Hepatocyte (in vitro differentiated cells): Measurements from ENCODE around the gene OR4D5. TPM values are rescaled to one million over a fixed set of nuclear protein-coding genes. Genes with fewer than 3 reads are reported as not detected.

ENCODE experiments used
- DNase-seq: peaks from one replicate; pipeline ENCODE4 v3.0.0-alpha.2; 2016; ENCODE audit warnings: low spot score
- H2AFZ ChIP-seq: fragments of 200-600 bp; sonication (generic); 2 replicates; pipeline ENCODE4 v1.6.0; 2016; ENCODE audit warnings: antibody characterized with exemption, mild to moderate bottlenecking
- H3K27ac ChIP-seq: fragments of 200-600 bp; sonication (generic); 2 replicates; pipeline ENCODE4 v1.5.1; 2016; ENCODE audit warnings: mild to moderate bottlenecking
- H3K27me3 ChIP-seq: fragments of 200-600 bp; sonication (generic); 2 replicates; pipeline ENCODE4 v1.6.1; 2016
- H3K36me3 ChIP-seq: fragments of 200-600 bp; sonication (generic); replicated peaks from 2 replicates; pipeline ENCODE4 v1.5.1; 2016; ENCODE audit warnings: low read depth; ENCODE audit not compliant: insufficient read depth
- H3K4me1 ChIP-seq: fragments of 200-600 bp; sonication (generic); 2 replicates; pipeline ENCODE4 v1.5.1; 2016; ENCODE audit warnings: mild to moderate bottlenecking, moderate library complexity; ENCODE audit not compliant: insufficient read depth
- H3K4me2 ChIP-seq: fragments of 200-600 bp; sonication (generic); 2 replicates; pipeline ENCODE4 v1.6.0; 2016
- H3K4me3 ChIP-seq: fragments of 200-600 bp; sonication (generic); 2 replicates; pipeline ENCODE4 v1.5.1; 2016; ENCODE audit warnings: mild to moderate bottlenecking
- H3K79me2 ChIP-seq: fragments of 200-600 bp; sonication (generic); 2 replicates; pipeline ENCODE4 v1.6.0; 2017; ENCODE audit warnings: mild to moderate bottlenecking
- H3K9me2 ChIP-seq: fragments of 200-600 bp; sonication (generic); replicated peaks from 2 replicates; pipeline ENCODE4 v1.6.0; 2017; ENCODE audit warnings: mild to moderate bottlenecking; ENCODE audit not compliant: insufficient read depth
- H3K9me3 ChIP-seq: fragments of 200-600 bp; sonication (generic); 2 replicates; pipeline ENCODE4 v1.5.1; 2016; ENCODE audit warnings: low read depth, mild to moderate bottlenecking
- H4K20me1 ChIP-seq: fragments of 200-600 bp; sonication (generic); 2 replicates; pipeline ENCODE4 v1.6.0; 2016; ENCODE audit warnings: mild to moderate bottlenecking; ENCODE audit not compliant: insufficient read depth, poor library complexity, severe bottlenecking
- CTCF ChIP-seq: fragments of 200-600 bp; sonication (generic); IDR thresholded peaks from 2 replicates; pipeline ENCODE4 v1.5.1; 2016; ENCODE audit warnings: antibody characterized with exemption, mild to moderate bottlenecking; ENCODE audit not compliant: poor library complexity
- EZH2 ChIP-seq: fragments of 200-600 bp; sonication (generic); IDR thresholded peaks from 2 replicates; pipeline ENCODE4 v1.6.1; 2016; ENCODE audit warnings: antibody characterized with exemption, mild to moderate bottlenecking, borderline replicate concordance
- EZH2phosphoT487 ChIP-seq: fragments of 200-600 bp; sonication (generic); IDR thresholded peaks from one replicate; pipeline ENCODE4 v1.6.1; 2018; ENCODE audit warnings: antibody characterized with exemption, mild to moderate bottlenecking, low read depth, moderate library complexity; ENCODE audit not compliant: unreplicated experiment, severe bottlenecking
- WGBS: methylation state at CpG from one replicate; pipeline ENCODE4 v1.1.6; 2016; ENCODE audit warnings: low lambda C conversion rate; ENCODE audit errors: missing lambda C conversion rate; 5-methylcytosine and 5-hydroxymethylcytosine counted together
- polyA plus RNA-seq: library from polyadenylated mRNA; unstranded; fragments of >200 nt; fragmentation: Nextera tagmentation; extraction: Ambion mirVana; gene quantifications from 2 replicates; pipeline ENCODE4 v1.2.1, GENCODE V29; 2016
- total RNA-seq: library from RNA; depleted of rRNA; stranded (reverse); fragments of >200 nt; gene quantifications from 2 replicates; pipeline ENCODE4 v1.2.3, GENCODE V29; 2014

Gene OR4D5
- total RNA-seq: 0.32 and 0.77 TPM in 2 replicates
- polyA plus RNA-seq: not detected in 2 replicates

GRCh38 chr11:123939317-123939716 is at the start of gene OR4D5:
OR4D5 (plus strand) TSS chr11:123939617; CDS start chr11:123939617, 0 bp downstream.
- TF ChIP-seq EZH2phosphoT487 (no peak), CTCF (no peak), EZH2 (no peak)
- no peak within 1 kb of the TSS for H3K4me3 ChIP-seq
- no peak for DNase-seq
- no peaks in the 10 kb centered on the region for H3K9me3 ChIP-seq
- no peaks in the 10 kb centered on the region for H4K20me1 ChIP-seq
- no peaks in the 10 kb centered on the region for H3K36me3 ChIP-seq
- no peak within 1 kb of the TSS for H2AFZ ChIP-seq
- no peak within 1 kb of the TSS for H3K27ac ChIP-seq
- no peaks in the 10 kb centered on the region for H3K27me3 ChIP-seq
- H3K4me2 ChIP-seq: no peak within 1 kb of the TSS
- no peaks in the 10 kb centered on the region for H3K79me2 ChIP-seq
- no peaks in the 10 kb centered on the region for H3K9me2 ChIP-seq
- H3K4me1 ChIP-seq: no peaks in the 10 kb centered on the region
- WGBS: 79% methylated on average over 1 of the region's 1 CpG

- Histone ChIP-seq H3K79me2 (no peaks in the 10 kb centered on the region), H2AFZ (no peak overlapping the region), H3K27me3 (no peaks in the 10 kb centered on the region), H3K4me2 (no peak overlapping the region), H3K36me3 (no peaks in the 10 kb centered on the region), H4K20me1 (no peaks in the 10 kb centered on the region), H3K27ac (no peak overlapping the region), H3K9me2 (no peaks in the 10 kb centered on the region), H3K4me3 (no peak overlapping the region), H3K9me3 (no peaks in the 10 kb centered on the region), H3K4me1 (no peaks in the 10 kb centered on the region)
- TF ChIP-seq CTCF: no peak
- TF ChIP-seq EZH2phosphoT487: no peak
- TF ChIP-seq EZH2: no peak
- no peak for DNase-seq
These were observed 47.4 kb upstream of the OR4D5 start for GRCh38 chr11:123892031-123892430.

GRCh38 chr11:123899792-123900191 is 39.6 kb upstream of the OR4D5 start:
- H3K9me2 ChIP-seq: no peaks in the 10 kb centered on the region
- no peak overlapping the region for H3K4me2 ChIP-seq
- no peaks in the 10 kb centered on the region for H3K27me3 ChIP-seq
- H3K36me3 ChIP-seq: no peaks in the 10 kb centered on the region
- H3K4me3 ChIP-seq: no peak overlapping the region
- no peaks in the 10 kb centered on the region for H3K9me3 ChIP-seq
- H4K20me1 ChIP-seq: no peaks in the 10 kb centered on the region
- no peak overlapping the region for H3K27ac ChIP-seq
- DNase-seq: no peak
- WGBS: 69% methylated on average over 3 of the region's 3 CpGs
- no peak overlapping the region for H2AFZ ChIP-seq
- no peak for TF ChIP-seq CTCF
- TF ChIP-seq EZH2: no peak
- no peak for TF ChIP-seq EZH2phosphoT487
- H3K79me2 ChIP-seq: no peaks in the 10 kb centered on the region
- H3K4me1 ChIP-seq: no peaks in the 10 kb centered on the region

GRCh38 chr11:123901867-123902266 is 37.5 kb upstream of the OR4D5 start, which contains the start of gene OR8D4:
OR8D4 (plus strand) TSS chr11:123902167; CDS start chr11:123906432, 4,265 bp downstream.
- Histone ChIP-seq H3K27ac (no peak within 1 kb of the TSS), H4K20me1 (no peaks in the 10 kb centered on the region), H2AFZ (no peak within 1 kb of the TSS), H3K4me3 (no peak within 1 kb of the TSS), H3K36me3 (no peaks in the 10 kb centered on the region), H3K9me2 (no peaks in the 10 kb centered on the region), H3K27me3 (no peaks in the 10 kb centered on the region), H3K4me2 (no peak within 1 kb of the TSS), H3K9me3 (no peaks in the 10 kb centered on the region), H3K4me1 (no peaks in the 10 kb centered on the region), H3K79me2 (no peaks in the 10 kb centered on the region)
- no peak for DNase-seq
- 64% methylated on average over 1 of the region's 1 CpG for WGBS
- TF ChIP-seq CTCF (no peak), EZH2 (no peak), EZH2phosphoT487 (no peak)
